Endodermal cell (in vitro differentiated cells): ENCODE measurements around the gene ANKFN1. TPM values are rescaled to one million over a fixed set of nuclear protein-coding genes. Genes with fewer than 3 reads are reported as not detected.

ENCODE experiments used
- DNase-seq: peaks from one replicate; pipeline ENCODE4 v3.0.0-alpha.2; 2017
- H3K27ac ChIP-seq: 2 replicates; pipeline ENCODE4 v1.5.1; 2013; ENCODE audit warnings: mild to moderate bottlenecking, low read depth, low read length, moderate library complexity
- H3K27me3 ChIP-seq: 2 replicates; pipeline ENCODE4 v1.6.1; 2013; ENCODE audit warnings: mild to moderate bottlenecking, low read length, moderate library complexity; ENCODE audit not compliant: insufficient read depth, control insufficient read depth, poor library complexity, severe bottlenecking
- H3K36me3 ChIP-seq: 2 replicates; pipeline ENCODE4 v1.7.0; 2013; ENCODE audit warnings: mild to moderate bottlenecking, low read length, moderate library complexity; ENCODE audit not compliant: control insufficient read depth, insufficient read depth
- H3K4me1 ChIP-seq: one replicate; pipeline ENCODE4 v1.7.0; 2013; ENCODE audit warnings: low read length; ENCODE audit not compliant: control insufficient read depth, insufficient read depth
- H3K4me3 ChIP-seq: 2 replicates; pipeline ENCODE4 v1.5.1; 2013; ENCODE audit warnings: mild to moderate bottlenecking, low read length, moderate library complexity
- H3K9ac ChIP-seq: 2 replicates; pipeline ENCODE4 v1.6.1; 2013; ENCODE audit warnings: mild to moderate bottlenecking, low read length, moderate library complexity; ENCODE audit not compliant: poor library complexity, severe bottlenecking; ENCODE audit errors: extremely low read depth
- H3K9me3 ChIP-seq: 2 replicates; pipeline ENCODE4 v1.6.1; 2013; ENCODE audit warnings: mild to moderate bottlenecking, low read length, moderate library complexity; ENCODE audit not compliant: control insufficient read depth
- H3K27ac Mint-ChIP-seq: 2 replicates; pipeline ENCODE4 v1.8.0; 2020; ENCODE audit warnings: mixed read lengths
- H3K27me3 Mint-ChIP-seq: 2 replicates; pipeline ENCODE4 v1.8.0; 2021; ENCODE audit warnings: mild to moderate bottlenecking, mixed read lengths; ENCODE audit not compliant: insufficient read depth
- H3K36me3 Mint-ChIP-seq: 2 replicates; pipeline ENCODE4 v1.8.0; 2020; ENCODE audit warnings: low read depth, mixed read lengths
- H3K4me1 Mint-ChIP-seq: 2 replicates; pipeline ENCODE4 v1.8.0; 2020; ENCODE audit warnings: mixed read lengths
- H3K4me3 Mint-ChIP-seq: 2 replicates; pipeline ENCODE4 v1.8.0; 2020; ENCODE audit warnings: mild to moderate bottlenecking, moderate library complexity, mixed read lengths
- H3K9me3 Mint-ChIP-seq: 2 replicates; pipeline ENCODE4 v1.8.0; 2020; ENCODE audit warnings: mild to moderate bottlenecking, mixed read lengths
- WGBS, 2 experiments: methylation state at CpG; one replicate each; pipeline versions ENCODE4 v1.1.5 to v1.1.7; 2013; ENCODE audit warnings: missing lambda C conversion rate in 2 of 2, mixed read lengths in 1 of 2; ENCODE audit not compliant: insufficient coverage in 1 of 2, insufficient read length in 1 of 2; 5-methylcytosine and 5-hydroxymethylcytosine counted together
- total RNA-seq, 2 donors: library from RNA; stranded (reverse); fragmentation: NEBNext Ultra II Directional in 1 of 2; extraction: Animal tissue kit (Norgen Biotek cat#: 25700) in 1 of 2; gene quantifications; 2 replicates in 1 of 2; 3 replicates in 1 of 2; pipeline ENCODE4 v1.2.1, GENCODE V29; 2021
- TF ChIP-seq, protein P1 (sequence below): fragments of 200-600 bp; sonication (generic); conservative IDR thresholded peaks from 2 replicates; pipeline ENCODE4 v1.5.0; 2021; ENCODE audit warnings: antibody characterized with exemption, mild to moderate bottlenecking

The ANKFN1 gene
- total RNA-seq, 2 donors from 2014 or later = not detected

DNA sequence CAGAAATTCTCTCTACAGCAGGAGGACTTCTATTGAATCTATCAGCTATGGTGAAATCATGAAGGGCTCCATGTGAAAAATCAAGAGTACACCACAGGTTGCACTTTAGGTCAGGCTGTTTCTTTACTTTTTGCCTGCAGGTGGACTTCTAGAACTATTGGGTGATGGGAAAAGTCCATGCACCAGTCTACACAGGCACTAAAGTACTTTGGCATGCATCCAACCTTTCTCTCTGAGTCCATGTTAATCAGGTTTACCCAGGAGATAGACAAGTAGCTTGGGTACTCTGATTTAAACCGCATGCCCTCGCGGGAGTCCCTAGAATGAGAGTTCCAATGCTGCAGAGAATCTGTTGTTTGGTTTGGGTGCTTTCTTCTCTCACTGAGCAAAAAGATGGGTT, 9.1 kb upstream of the ANKFN1 start:
- Histone ChIP-seq H3K27me3 (no peaks in the 10 kb centered on the region), H3K4me1 (no peaks in the 10 kb centered on the region), H3K9ac (no peak overlapping the region), H3K4me3 (no peak overlapping the region), H3K9me3 (no peaks in the 10 kb centered on the region), H3K36me3 (no peaks in the 10 kb centered on the region), H3K27ac (no peak overlapping the region)
- peaks cover 2% of the 10 kb centered on the region for H3K27me3 Mint-ChIP-seq
- WGBS, 2 experiments = 95% methylated on average over 3 of the region's 3 CpGs; no CpG with 5 or more reads in 1 of the 2 experiments
- TF ChIP-seq, protein P1, sequence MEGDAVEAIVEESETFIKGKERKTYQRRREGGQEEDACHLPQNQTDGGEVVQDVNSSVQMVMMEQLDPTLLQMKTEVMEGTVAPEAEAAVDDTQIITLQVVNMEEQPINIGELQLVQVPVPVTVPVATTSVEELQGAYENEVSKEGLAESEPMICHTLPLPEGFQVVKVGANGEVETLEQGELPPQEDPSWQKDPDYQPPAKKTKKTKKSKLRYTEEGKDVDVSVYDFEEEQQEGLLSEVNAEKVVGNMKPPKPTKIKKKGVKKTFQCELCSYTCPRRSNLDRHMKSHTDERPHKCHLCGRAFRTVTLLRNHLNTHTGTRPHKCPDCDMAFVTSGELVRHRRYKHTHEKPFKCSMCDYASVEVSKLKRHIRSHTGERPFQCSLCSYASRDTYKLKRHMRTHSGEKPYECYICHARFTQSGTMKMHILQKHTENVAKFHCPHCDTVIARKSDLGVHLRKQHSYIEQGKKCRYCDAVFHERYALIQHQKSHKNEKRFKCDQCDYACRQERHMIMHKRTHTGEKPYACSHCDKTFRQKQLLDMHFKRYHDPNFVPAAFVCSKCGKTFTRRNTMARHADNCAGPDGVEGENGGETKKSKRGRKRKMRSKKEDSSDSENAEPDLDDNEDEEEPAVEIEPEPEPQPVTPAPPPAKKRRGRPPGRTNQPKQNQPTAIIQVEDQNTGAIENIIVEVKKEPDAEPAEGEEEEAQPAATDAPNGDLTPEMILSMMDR = no peak
- H3K4me3 Mint-ChIP-seq = no peak overlapping the region
- H3K36me3 Mint-ChIP-seq = no peaks in the 10 kb centered on the region
- DNase-seq = no peak
- H3K9me3 Mint-ChIP-seq = peaks cover 2% of the 10 kb centered on the region
- H3K27ac Mint-ChIP-seq = no peak overlapping the region
- H3K4me1 Mint-ChIP-seq = no peaks in the 10 kb centered on the region

DNA sequence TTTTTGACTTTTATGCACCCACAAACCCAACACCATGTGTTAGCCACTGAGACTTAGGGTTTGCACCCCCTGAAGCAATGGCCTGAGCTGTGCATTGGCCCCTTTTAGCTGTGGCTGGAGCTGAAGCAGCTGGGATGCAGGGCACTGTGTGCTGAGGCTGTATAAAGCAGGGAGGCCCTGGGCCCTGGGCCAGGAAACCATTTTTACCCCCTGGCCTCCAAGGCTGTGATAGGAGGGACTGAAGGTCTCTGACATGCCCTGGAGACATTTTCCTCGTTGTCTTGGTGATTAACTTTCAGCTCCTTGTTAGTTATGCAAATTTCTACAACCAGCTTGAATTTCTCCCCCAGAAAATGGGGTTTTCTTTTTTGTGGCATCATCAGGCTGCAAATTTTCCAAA, 6.7 kb upstream of the ANKFN1 start:
- H3K27me3 Mint-ChIP-seq = peaks cover 2% of the 10 kb centered on the region
- H3K9me3 Mint-ChIP-seq = peaks cover 2% of the 10 kb centered on the region
- TF ChIP-seq, protein P1 = no peak
- H3K9me3 ChIP-seq = no peaks in the 10 kb centered on the region
- H3K4me3 ChIP-seq = no peak overlapping the region
- H3K4me3 Mint-ChIP-seq = no peak overlapping the region
- H3K4me1 Mint-ChIP-seq = peaks cover 3% of the 10 kb centered on the region
- H3K27ac ChIP-seq = no peak overlapping the region
- H3K4me1 ChIP-seq = no peaks in the 10 kb centered on the region
- no peaks in the 10 kb centered on the region for H3K27me3 ChIP-seq
- H3K27ac Mint-ChIP-seq = no peak overlapping the region
- 81 to 83% methylated on average over 1 of the region's 1 CpG for WGBS, 2 experiments
- H3K36me3 ChIP-seq = no peaks in the 10 kb centered on the region
- H3K9ac ChIP-seq = no peak overlapping the region
- no peak for DNase-seq
- H3K36me3 Mint-ChIP-seq = no peaks in the 10 kb centered on the region

DNA sequence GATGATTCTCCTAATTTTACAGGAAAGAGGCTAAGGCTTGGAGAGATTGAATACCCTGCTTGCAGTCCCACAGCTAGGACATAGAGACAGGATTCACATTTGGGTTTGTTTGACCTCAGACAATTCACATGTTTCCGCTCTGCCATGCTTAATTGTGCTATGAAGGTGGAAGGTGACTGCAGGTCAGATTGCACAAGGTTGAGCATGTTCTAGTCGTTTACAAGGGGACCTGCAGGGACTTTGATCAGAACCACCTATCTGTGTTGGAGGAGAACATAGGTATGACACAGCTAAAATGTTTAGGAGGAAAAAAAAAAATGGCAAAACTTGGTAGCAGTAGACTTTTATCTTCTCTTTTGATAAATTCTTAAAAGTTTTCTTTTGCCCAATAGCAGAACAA, 4.9 kb upstream of the ANKFN1 start:
- 91 to 94% methylated on average over 2 of the region's 2 CpGs for WGBS, 2 experiments
- Mint-ChIP-seq H3K27ac (no peak overlapping the region), H3K9me3 (peaks cover 2% of the 10 kb centered on the region), H3K4me3 (no peak overlapping the region), H3K36me3 (no peaks in the 10 kb centered on the region), H3K27me3 (peaks cover 8% of the 10 kb centered on the region), H3K4me1 (peaks cover 3% of the 10 kb centered on the region)
- no peaks in the 10 kb centered on the region for H3K4me1 ChIP-seq
- DNase-seq = no peak
- H3K4me3 ChIP-seq = no peak overlapping the region
- no peaks in the 10 kb centered on the region for H3K36me3 ChIP-seq
- TF ChIP-seq, protein P1 = no peak
- no peaks in the 10 kb centered on the region for H3K27me3 ChIP-seq
- no peak overlapping the region for H3K9ac ChIP-seq
- no peaks in the 10 kb centered on the region for H3K9me3 ChIP-seq
- no peak overlapping the region for H3K27ac ChIP-seq
